Measurements from ENCODE around the gene UBTD2. TPM values are rescaled to one million over a fixed set of nuclear protein-coding genes. Genes with fewer than 3 reads are reported as not detected.

Gene UBTD2
- total RNA-seq, 2 donors from 2014 or later: 30.4 to 30.5 TPM

DNA sequence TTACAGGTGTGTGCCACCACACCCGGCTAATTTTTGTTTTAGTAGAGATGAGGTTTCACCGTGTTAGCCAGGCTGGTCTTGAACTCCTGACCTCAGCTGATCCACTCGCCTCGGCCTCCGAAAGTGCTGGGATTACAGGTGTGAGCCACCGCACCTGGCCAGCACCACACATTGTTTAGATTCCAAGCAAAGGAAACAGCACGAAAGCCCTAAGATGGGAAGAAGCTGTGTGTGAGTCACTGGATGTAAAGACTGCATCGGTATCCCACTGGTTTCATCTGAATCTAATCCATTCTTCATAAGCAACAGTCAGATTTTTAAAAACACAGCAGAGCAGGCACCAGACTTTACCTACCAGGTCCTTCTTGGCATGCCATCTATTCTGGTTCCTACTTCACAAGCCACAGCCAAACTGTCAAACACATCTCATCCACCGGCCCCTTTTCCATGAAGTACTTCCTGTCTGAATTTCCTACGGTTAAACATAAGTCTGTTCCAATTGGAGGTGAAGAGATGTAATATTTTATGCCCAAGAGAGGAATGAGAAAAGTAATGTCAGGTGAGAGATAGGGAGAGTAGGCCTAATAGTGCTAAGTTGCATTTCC, 17.4 kb downstream of the UBTD2 start:
- Mint-ChIP-seq H3K36me3 (ENCODE audit: low read depth) (peaks cover 23% of the 10 kb centered on the region), H3K4me3 (no peak overlapping the region), H3K9me3 (no peaks in the 10 kb centered on the region), H3K27ac (peak overlapping the region; percentile 69), H3K4me1 (peaks cover 2% of the 10 kb centered on the region), H3K27me3 (ENCODE audit: insufficient read depth) (no peaks in the 10 kb centered on the region)
- TF ChIP-seq, protein P1, sequence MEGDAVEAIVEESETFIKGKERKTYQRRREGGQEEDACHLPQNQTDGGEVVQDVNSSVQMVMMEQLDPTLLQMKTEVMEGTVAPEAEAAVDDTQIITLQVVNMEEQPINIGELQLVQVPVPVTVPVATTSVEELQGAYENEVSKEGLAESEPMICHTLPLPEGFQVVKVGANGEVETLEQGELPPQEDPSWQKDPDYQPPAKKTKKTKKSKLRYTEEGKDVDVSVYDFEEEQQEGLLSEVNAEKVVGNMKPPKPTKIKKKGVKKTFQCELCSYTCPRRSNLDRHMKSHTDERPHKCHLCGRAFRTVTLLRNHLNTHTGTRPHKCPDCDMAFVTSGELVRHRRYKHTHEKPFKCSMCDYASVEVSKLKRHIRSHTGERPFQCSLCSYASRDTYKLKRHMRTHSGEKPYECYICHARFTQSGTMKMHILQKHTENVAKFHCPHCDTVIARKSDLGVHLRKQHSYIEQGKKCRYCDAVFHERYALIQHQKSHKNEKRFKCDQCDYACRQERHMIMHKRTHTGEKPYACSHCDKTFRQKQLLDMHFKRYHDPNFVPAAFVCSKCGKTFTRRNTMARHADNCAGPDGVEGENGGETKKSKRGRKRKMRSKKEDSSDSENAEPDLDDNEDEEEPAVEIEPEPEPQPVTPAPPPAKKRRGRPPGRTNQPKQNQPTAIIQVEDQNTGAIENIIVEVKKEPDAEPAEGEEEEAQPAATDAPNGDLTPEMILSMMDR (conservative IDR thresholded peaks at IDR 0.05): no peak
- H3K4me1 ChIP-seq (ENCODE audit: control insufficient read depth, insufficient read depth, low read length): no peaks in the 10 kb centered on the region
- no peaks in the 10 kb centered on the region for H3K9me3 ChIP-seq (ENCODE audit: control insufficient read depth, low read length)
- H3K27me3 ChIP-seq (ENCODE audit: control insufficient read depth, insufficient read depth, low read length, poor library complexity, severe bottlenecking): no peaks in the 10 kb centered on the region
- peaks cover 13% of the 10 kb centered on the region for H3K36me3 ChIP-seq (ENCODE audit: control insufficient read depth, insufficient read depth, low read length)
- peak overlapping the region; percentile 32 for H3K27ac ChIP-seq (ENCODE audit: low read depth, low read length)
- no peak for DNase-seq
- WGBS, 2 experiments (ENCODE audit: insufficient coverage in 1 of 2, insufficient read length in 1 of 2): 96 to 99% methylated on average over 10 of the region's 10 CpGs
- no peak overlapping the region for H3K4me3 ChIP-seq (ENCODE audit: low read length)
- H3K9ac ChIP-seq (ENCODE audit: extremely low read depth, low read length, poor library complexity, severe bottlenecking): no peak overlapping the region

DNA sequence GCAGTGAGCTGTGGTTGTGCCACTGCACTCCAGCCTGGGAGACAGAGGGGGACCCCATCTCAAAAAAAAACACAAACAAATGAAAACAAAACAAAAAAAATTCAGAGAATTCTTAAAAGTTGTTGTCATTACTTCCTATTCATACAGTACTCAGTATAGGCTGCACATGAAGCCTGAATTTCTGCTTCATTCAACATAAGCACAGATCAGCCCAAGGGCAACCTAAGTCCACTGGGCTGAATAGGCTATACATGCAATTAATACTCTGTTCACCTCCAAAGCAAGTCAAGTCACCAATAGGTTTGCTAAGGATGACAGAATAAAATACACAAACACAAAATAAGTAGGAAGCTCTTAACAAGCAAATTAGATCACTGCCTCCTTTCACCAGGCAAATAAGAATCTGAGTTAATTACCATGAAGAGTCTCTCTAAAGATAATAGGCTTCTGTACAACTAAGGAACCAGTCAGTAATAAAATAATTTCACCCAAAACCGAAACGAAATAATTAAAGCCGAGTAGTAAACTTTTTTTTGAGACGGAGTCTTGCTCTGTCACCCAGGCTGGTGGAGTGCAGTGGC, 18.7 kb downstream of the UBTD2 start:
- 96% methylated on average over 4 of the region's 4 CpGs for WGBS, 2 experiments (ENCODE audit: insufficient coverage in 1 of 2, insufficient read length in 1 of 2)
- no peaks in the 10 kb centered on the region for H3K9me3 ChIP-seq (ENCODE audit: control insufficient read depth, low read length)
- no peaks in the 10 kb centered on the region for H3K27me3 Mint-ChIP-seq (ENCODE audit: insufficient read depth)
- H3K4me1 ChIP-seq (ENCODE audit: control insufficient read depth, insufficient read depth, low read length): no peaks in the 10 kb centered on the region
- DNase-seq: no peak
- no peaks in the 10 kb centered on the region for H3K9me3 Mint-ChIP-seq
- H3K4me1 Mint-ChIP-seq: peaks cover 4% of the 10 kb centered on the region
- H3K27ac ChIP-seq (ENCODE audit: low read depth, low read length): no peak overlapping the region
- no peak overlapping the region for H3K9ac ChIP-seq (ENCODE audit: extremely low read depth, low read length, poor library complexity, severe bottlenecking)
- peaks cover 24% of the 10 kb centered on the region for H3K36me3 Mint-ChIP-seq (ENCODE audit: low read depth)
- TF ChIP-seq, protein P1 (conservative IDR thresholded peaks at IDR 0.05): no peak
- H3K36me3 ChIP-seq (ENCODE audit: control insufficient read depth, insufficient read depth, low read length): peaks cover 13% of the 10 kb centered on the region
- H3K4me3 ChIP-seq (ENCODE audit: low read length): no peak overlapping the region
- H3K4me3 Mint-ChIP-seq: no peak overlapping the region
- H3K27me3 ChIP-seq (ENCODE audit: control insufficient read depth, insufficient read depth, low read length, poor library complexity, severe bottlenecking): no peaks in the 10 kb centered on the region
- no peak overlapping the region for H3K27ac Mint-ChIP-seq

DNA sequence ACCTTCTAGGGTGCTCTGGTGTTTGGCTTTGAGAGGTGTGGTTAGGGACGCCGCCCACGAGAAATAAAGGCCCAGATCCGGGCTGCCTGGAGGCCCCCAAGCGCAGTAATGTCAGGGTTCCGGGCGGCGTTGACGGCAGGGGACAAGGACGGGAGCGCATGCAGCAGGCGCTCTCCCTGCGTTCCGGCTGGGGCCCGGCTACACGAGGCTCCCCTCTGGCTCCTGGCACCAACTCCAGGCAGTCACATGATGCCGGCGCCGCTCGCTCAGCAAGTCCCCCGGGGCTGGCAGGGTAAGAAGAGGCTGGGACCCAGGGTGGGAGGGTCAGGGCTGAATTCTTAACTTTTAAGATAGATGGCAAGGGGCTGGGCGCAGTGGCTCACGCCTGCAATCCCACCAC, 28.1 kb downstream of the UBTD2 start:
- 95 to 96% methylated on average over 11 to 23 of the region's 23 CpGs for WGBS, 2 experiments (ENCODE audit: insufficient coverage in 1 of 2, insufficient read length in 1 of 2)
- Histone ChIP-seq H3K27me3 (ENCODE audit: control insufficient read depth, insufficient read depth, low read length, poor library complexity, severe bottlenecking) (no peaks in the 10 kb centered on the region), H3K9me3 (ENCODE audit: control insufficient read depth, low read length) (peaks cover 57% of the 10 kb centered on the region), H3K4me1 (ENCODE audit: control insufficient read depth, insufficient read depth, low read length) (no peaks in the 10 kb centered on the region), H3K4me3 (ENCODE audit: low read length) (no peak overlapping the region), H3K36me3 (ENCODE audit: control insufficient read depth, insufficient read depth, low read length) (peaks cover 58% of the 10 kb centered on the region), H3K27ac (ENCODE audit: low read depth, low read length) (no peak overlapping the region), H3K9ac (ENCODE audit: extremely low read depth, low read length, poor library complexity, severe bottlenecking) (no peak overlapping the region)
- Mint-ChIP-seq H3K4me3 (no peak overlapping the region), H3K4me1 (no peaks in the 10 kb centered on the region), H3K27me3 (ENCODE audit: insufficient read depth) (no peaks in the 10 kb centered on the region), H3K36me3 (ENCODE audit: low read depth) (peaks cover 67% of the 10 kb centered on the region), H3K9me3 (peaks cover 37% of the 10 kb centered on the region), H3K27ac (no peak overlapping the region)
- no peak for DNase-seq
- TF ChIP-seq, protein P1 (conservative IDR thresholded peaks at IDR 0.05): no peak

All from endodermal cell (in vitro differentiated cells).